Tibial nerve (tissue), 3 donors: ENCODE results near the gene PCBP3.

Experiments
- CTCF ChIP-seq, 5 experiments: fragments of 200-600 bp in 3 of 5; fragments of 450-650 bp in 2 of 5; sonication (generic) in 3 of 5; IDR thresholded peaks; one replicate each; pipeline ENCODE4 v1.5.1; 2016 to 2019; ENCODE audit warnings: antibody characterized with exemption in 5 of 5, mild to moderate bottlenecking in 3 of 5, moderate library complexity in 2 of 5
- POLR2A ChIP-seq, 2 donors: fragments of 450-650 bp; IDR thresholded peaks; one replicate each; pipeline ENCODE4 v1.6.1; 2017; ENCODE audit warnings: antibody characterized with exemption in 2 of 2, mild to moderate bottlenecking in 2 of 2, moderate library complexity in 2 of 2

GRCh38 chr21:45909238-45909988, 265.9 kb downstream of the PCBP3 start:
- TF ChIP-seq CTCF (IDR thresholded peaks at IDR 0.05) (no peak), POLR2A (IDR thresholded peaks at IDR 0.05) (no peak)
